K562 treated with DMSO at 1 percent for 24 hours (cell line): Measurements from ENCODE around the gene ASCC2. TPM values are rescaled to one million over a fixed set of nuclear protein-coding genes. Genes with fewer than 3 reads are reported as not detected.

Source experiments
- total RNA-seq: library from RNA; unstranded; fragments of 300-600 nt; gene quantifications from 2 replicates; pipeline ENCODE4 v1.2.3, GENCODE V29; 2022; ENCODE audit warnings: low read depth; ENCODE audit not compliant: insufficient read depth

Gene ASCC2
- 53.7 and 55.2 TPM in 2 replicates for total RNA-seq

DNA sequence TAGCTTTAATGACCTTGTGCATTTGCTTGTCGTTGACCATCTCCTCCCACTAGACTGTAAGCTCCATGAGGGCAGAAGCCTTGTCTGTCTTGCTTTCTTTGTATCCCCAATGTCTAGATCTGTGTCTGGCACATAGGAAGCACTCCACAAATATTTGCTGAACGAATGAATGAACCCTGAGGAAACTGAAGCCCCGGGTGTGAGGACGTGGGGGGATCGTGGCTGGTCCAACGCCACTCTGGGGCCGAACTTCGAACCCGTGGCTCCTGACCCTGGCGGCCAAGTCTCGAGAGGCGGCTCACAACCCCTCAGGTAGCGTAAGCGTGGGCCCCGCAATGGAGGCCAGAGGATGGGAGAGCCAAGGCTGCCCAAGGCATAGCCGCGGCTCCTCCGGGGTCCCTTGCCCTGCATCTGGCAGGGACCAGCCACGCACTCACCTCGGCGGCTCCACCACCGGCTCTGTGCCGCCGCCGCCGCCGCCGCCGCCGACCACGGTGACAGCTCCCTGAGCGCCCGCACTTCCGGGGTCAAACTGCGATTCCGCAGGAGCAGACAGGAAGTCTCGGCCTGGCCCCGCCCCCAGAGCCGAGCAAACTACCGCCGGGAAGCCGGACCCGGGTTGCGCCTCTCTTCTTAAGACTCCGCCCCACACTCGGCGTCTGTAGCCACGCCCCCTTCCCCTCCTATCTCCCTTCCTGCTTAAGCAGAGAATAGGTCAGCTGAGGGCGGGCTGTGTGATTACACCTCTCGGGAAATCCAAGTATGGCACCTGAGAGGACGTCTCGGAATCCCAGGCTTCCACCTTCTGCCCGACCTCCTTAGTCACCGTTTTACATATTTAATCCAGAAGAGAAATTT lies at the start of gene ASCC2:
Gene ASCC2 (minus strand): TSS at position 534 of the 858 bp plus-strand sequence. CDS start 5,949 bp downstream, outside the sequence.

DNA sequence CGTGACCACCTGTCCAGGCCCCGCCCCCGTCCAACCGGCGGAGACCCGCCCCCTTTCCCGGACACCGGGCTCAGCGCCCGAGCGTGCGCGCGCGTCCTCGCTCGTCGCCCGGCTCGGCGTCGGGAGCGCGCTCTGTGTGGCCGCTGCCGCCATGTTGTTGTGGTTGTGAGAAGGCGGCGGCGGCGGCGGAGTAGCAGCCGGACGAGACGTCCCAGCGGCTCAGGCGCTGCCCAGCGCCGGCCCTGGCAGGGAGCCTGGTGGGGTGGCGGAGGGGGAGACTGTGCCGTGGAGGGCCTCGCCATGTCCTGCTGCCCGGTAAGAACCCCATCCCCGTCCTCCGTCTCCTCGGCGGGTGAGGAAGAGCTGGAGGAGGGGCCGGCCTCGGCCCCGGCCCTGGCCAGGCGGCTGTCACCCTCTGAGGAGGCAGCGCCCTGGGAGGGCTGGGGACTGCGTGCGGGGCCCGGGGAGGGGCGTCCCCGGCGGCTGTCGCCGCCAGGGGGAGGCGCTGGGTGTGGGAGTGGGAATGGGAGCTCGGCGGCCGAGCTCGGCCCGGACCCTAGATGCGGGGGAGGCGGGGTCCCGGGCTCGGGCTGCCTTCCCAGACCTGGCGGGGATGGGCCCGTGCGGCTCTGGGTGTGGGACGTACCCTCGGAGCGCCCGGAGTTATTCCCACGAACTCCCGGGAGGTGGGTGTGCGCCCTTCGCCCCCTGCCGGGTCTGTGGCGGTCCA lies 45.1 kb upstream of the ASCC2 start, which contains the start of gene MTMR3:
Gene MTMR3 (plus strand): TSS at position 130 of the 730 bp plus-strand sequence. CDS start 87,886 bp downstream, outside the sequence.

DNA sequence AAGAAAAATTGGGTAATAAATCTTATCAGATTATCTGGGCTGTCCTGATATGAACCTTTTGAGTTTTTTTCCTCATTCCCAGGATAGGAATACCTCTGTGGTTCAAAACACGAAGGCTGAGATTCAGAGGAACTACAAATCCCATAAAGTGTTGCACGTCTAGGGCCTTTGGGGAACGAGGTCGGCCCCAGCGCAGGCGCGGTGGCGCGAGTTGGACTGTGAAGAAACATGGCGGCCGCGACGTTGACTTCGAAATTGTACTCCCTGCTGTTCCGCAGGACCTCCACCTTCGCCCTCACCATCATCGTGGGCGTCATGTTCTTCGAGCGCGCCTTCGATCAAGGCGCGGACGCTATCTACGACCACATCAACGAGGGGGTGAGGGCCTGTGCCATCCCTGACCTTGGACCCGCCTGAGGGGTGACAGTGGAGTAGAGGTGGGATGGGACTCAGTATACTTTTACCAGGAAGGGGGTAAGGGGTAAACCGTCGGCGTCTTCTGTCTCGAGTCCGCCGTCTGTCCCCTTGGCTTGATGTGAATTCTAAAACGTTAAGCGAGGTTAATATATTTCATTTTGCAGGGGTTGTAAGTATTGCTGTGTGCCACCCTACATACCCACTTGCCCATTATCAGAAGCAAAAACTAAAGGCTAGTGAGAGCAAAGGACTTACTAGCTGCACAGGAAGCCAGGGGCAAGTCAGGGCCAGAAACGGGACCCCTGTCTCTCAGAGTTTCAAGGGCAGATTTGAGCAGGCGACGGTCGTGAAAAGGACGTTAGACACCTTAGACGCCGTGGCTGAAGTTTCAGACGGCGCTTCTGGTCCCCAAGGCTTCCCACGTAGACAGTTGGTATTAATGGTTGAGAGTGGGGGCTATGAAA lies 70.7 kb downstream of the ASCC2 start, which contains the start of gene UQCR10:
Gene UQCR10 (plus strand): TSS at position 199 of the 881 bp plus-strand sequence. CDS start 30 bp downstream, at position 229.

DNA sequence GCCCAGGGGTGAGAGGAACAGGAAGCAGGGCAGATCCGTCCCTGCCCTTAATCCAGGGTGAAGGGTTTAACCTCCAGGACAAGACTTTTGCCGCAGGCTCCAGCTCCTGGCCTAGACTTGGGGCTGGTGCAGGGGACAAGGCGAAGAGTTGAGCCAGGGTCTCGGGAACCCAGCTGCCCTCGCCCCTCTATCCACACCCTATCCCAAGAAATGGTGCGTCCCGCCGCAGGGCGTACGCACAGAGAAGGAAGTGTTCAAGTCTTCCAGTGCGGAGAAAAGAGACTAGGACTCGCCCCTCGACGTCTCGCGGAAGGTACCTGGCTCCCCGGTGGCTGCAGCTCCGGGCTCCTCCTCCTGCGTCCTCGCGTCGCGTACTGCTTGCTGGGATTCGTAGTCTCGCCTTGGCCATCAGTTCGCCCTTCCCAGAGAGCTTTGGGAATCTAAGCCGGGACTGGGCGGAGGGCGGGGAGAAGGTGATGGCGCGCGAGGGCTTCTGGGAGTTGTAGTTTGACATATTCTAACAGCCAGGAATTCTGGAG lies 71.4 kb downstream of the ASCC2 start, which contains the start of gene ZMAT5:
Gene ZMAT5 (minus strand): TSS at position 376 of the 539 bp plus-strand sequence. CDS start 18,463 bp downstream, outside the sequence.

Other genes starting within 250 kb of the ASCC2 start
- gene NF2, start 234.6 kb downstream of the ASCC2 start, total RNA-seq = 9.3 and 9.7 TPM in 2 replicates
- gene CABP7, start 118.3 kb downstream of the ASCC2 start, total RNA-seq = 0.15 TPM in 1 of 2 replicates, not detected in the other
- 35.8 and 36.8 TPM in 2 replicates for gene ZMAT5, start 71.3 kb downstream of the ASCC2 start, total RNA-seq
- gene UQCR10, start 70.9 kb downstream of the ASCC2 start, total RNA-seq = 101 and 102 TPM in 2 replicates
- gene MTMR3, start 44.9 kb upstream of the ASCC2 start, total RNA-seq = 11.5 and 12.5 TPM in 2 replicates
- not detected in 2 replicates for gene HORMAD2, start 242.2 kb upstream of the ASCC2 start, total RNA-seq